ENCODE data around the gene LRRC28. TPM values are rescaled to one million over a fixed set of nuclear protein-coding genes. Genes with fewer than 3 reads are reported as not detected.

The LRRC28 gene
- total and polyA plus RNA-seq, 8 donors = 4.5 to 24.9 (median 15.2) TPM

DNA sequence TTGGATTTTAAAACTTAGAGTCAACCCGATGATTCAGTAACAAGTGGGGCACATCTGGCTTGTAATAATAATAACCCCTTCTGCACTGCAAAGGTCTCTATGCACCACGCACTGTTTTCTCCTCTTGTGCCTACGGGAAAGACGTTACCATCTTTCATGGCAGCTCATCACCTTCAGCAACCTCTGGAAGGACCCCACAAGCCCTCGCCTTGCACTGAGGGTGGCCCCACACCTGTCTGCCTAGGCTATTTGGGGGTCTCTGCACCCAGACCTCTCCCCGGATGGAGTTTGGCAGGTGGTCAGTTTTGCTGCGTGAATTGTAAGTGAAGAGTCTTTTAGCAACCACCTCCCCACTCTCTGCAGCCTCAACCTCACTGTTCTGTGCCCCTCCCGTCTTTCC, 175.9 kb downstream of the LRRC28 start:
- DNase-seq (peak in 2 of 6 donors; percentile 4 to 28), ATAC-seq (no peak), FAIRE-seq (no peak)
- Histone ChIP-seq H3K27ac (no peak overlapping the region), H3K36me3 (no peaks in the 10 kb centered on the region), H3K27me3 (no peaks in the 10 kb centered on the region), H3K9me3 (no peaks in the 10 kb centered on the region), H3K4me1 (no peaks in the 10 kb centered on the region), H3K4me3 (no peak overlapping the region)
- intact Hi-C loops (cut with DNase I) = no loop called here
- TF ChIP-seq, protein P1, sequence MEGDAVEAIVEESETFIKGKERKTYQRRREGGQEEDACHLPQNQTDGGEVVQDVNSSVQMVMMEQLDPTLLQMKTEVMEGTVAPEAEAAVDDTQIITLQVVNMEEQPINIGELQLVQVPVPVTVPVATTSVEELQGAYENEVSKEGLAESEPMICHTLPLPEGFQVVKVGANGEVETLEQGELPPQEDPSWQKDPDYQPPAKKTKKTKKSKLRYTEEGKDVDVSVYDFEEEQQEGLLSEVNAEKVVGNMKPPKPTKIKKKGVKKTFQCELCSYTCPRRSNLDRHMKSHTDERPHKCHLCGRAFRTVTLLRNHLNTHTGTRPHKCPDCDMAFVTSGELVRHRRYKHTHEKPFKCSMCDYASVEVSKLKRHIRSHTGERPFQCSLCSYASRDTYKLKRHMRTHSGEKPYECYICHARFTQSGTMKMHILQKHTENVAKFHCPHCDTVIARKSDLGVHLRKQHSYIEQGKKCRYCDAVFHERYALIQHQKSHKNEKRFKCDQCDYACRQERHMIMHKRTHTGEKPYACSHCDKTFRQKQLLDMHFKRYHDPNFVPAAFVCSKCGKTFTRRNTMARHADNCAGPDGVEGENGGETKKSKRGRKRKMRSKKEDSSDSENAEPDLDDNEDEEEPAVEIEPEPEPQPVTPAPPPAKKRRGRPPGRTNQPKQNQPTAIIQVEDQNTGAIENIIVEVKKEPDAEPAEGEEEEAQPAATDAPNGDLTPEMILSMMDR (IDR thresholded peaks at IDR 0.05) = no peak
- WGBS, 2 donors = 68 to 78% methylated on average over 8 of the region's 8 CpGs

DNA sequence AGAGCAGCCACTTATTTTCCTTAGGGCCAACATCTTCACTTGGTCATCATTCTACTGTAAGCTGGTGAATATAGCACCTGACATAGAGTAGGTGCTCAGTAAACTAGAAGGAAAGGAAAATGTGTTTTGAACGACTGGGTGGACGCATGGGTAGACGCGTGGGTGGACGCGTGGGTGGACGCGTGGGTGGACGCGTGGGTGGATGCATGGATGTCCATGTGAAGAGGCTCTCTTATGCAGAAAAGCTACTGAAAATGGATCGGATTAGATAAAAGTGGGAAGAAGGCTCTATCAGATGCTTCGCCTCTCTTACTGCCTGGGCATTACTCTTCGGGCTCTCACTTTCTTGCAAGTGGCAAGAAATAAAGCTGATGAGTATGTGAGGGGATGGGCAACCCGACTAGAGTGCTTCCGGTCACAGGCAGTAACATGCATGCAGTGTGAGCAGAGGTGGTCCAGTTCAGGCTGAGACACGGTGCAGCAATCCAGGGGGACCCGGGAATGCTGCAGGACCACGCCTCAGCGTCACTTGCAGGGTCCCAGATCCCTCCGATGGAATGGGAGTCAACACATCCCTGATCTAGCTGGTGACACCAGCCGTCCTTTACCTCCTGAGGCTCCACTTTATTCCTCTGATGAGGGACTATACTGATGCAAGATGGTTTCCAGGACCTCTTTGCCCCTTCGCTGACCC, 176.5 kb downstream of the LRRC28 start:
- H3K36me3 ChIP-seq = no peaks in the 10 kb centered on the region
- no peak for ATAC-seq
- intact Hi-C loops (cut with DNase I) = no loop called here
- no peak for FAIRE-seq
- TF ChIP-seq, protein P1 (IDR thresholded peaks at IDR 0.05) = no peak
- H3K27ac ChIP-seq = no peak overlapping the region
- peak in 3 of 6 donors; percentile 14 to 26 (median 24) for DNase-seq
- WGBS, 2 donors = 73 to 82% methylated on average over 22 of the region's 22 CpGs
- no peaks in the 10 kb centered on the region for H3K9me3 ChIP-seq
- H3K4me1 ChIP-seq = no peaks in the 10 kb centered on the region
- no peaks in the 10 kb centered on the region for H3K27me3 ChIP-seq
- H3K4me3 ChIP-seq = no peak overlapping the region

DNA sequence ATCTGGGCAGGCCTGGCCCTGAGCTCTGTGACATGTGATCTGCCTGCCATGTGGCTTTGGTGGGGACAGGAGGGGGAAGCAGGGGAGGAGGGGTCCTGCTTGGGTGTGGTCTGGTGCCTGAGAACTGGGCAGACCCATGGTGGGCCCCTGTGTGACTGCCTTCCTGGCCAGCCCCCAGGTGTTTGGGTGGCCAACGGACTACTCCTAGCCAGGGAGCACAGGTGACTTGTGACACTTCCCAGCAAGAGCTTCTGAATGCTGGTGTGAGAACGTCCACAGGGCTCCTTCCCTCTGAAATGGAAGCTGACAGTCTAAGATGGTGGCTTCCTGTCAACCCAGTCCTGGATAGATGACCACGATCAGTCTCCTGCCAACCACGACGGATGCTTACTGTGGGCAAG, 178.4 kb downstream of the LRRC28 start:
- peak in 3 of 6 donors; percentile 9 to 43 (median 16) for DNase-seq
- intact Hi-C loops (cut with DNase I) = no loop called here
- no peak overlapping the region for H3K27ac ChIP-seq
- no peak overlapping the region for H3K4me3 ChIP-seq
- TF ChIP-seq, protein P1 (IDR thresholded peaks at IDR 0.05) = no peak
- no peaks in the 10 kb centered on the region for H3K9me3 ChIP-seq
- H3K4me1 ChIP-seq = peaks cover 0 to 3% (median 0%) of the 10 kb centered on the region in 3 donors
- WGBS, 2 donors = 82 to 84% methylated on average over 5 of the region's 5 CpGs
- no peaks in the 10 kb centered on the region for H3K27me3 ChIP-seq
- no peak for ATAC-seq
- no peaks in the 10 kb centered on the region for H3K36me3 ChIP-seq
- FAIRE-seq = no peak

DNA sequence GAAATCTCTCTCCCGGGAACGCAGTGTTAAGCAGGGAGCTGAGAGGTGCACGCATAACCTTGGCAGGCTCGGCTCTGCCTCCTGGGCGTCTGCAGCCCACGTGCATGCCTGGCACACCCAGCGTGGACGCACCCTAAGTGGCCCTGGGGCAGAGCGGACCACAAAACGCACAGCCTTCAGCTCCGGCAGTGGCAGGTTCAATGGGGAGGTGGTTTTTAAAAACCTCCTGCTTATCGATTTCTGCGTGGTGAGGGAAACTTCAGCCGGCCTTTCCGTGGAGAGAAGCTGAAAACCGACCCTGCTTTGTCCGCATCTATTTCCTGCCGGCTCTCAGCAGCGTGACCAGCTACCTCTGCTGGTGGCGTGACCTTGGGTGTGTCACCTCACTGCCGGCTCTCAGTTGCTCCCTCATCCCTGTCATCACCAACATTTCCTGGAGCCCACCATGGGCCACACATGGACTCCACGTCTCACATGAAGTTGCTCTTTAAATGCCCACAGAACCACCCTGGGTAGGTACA, 179.7 kb downstream of the LRRC28 start:
- no peak for FAIRE-seq
- intact Hi-C loops (cut with DNase I) = no loop called here
- 67 to 72% methylated on average over 22 of the region's 22 CpGs for WGBS, 2 donors

More for the DNA sequence above, 179.7 kb downstream of the LRRC28 start:
- Histone ChIP-seq H3K9me3 (no peaks in the 10 kb centered on the region), H3K27ac (no peak overlapping the region), H3K4me1 (peaks cover 0 to 3% (median 0%) of the 10 kb centered on the region in 3 donors), H3K36me3 (no peaks in the 10 kb centered on the region), H3K27me3 (no peaks in the 10 kb centered on the region), H3K4me3 (no peak overlapping the region)
- TF ChIP-seq, protein P1 (IDR thresholded peaks at IDR 0.05) = no peak
- peak in 3 of 6 donors; percentile 4 to 24 (median 20) for DNase-seq
- ATAC-seq = no peak
